Ishikawa (cell line): ENCODE measurements around the gene PDE1C.

Source experiments
- CEBPB ChIP-seq: IDR thresholded peaks from 2 replicates; pipeline ENCODE4 v1.6.1; 2012
- CREB1 ChIP-seq: IDR thresholded peaks from 2 replicates; pipeline ENCODE4 v1.6.1; 2012; ENCODE audit warnings: low read depth
- EGR1 ChIP-seq: IDR thresholded peaks from 2 replicates; pipeline ENCODE4 v1.6.1; 2012
- EP300 ChIP-seq: IDR thresholded peaks from 2 replicates; pipeline ENCODE4 v1.6.1; 2012; ENCODE audit warnings: borderline replicate concordance
- FOXM1 ChIP-seq: IDR thresholded peaks from 2 replicates; pipeline ENCODE4 v1.6.1; 2012; ENCODE audit warnings: low read depth, borderline replicate concordance
- NFIC ChIP-seq: IDR thresholded peaks from 2 replicates; pipeline ENCODE4 v1.6.1; 2012
- RAD21 ChIP-seq: IDR thresholded peaks from 2 replicates; pipeline ENCODE4 v1.6.1; 2012; ENCODE audit warnings: low read depth
- TAF1 ChIP-seq: IDR thresholded peaks from 2 replicates; pipeline ENCODE4 v1.6.1; 2012; ENCODE audit warnings: low read depth, mild to moderate bottlenecking
- TCF12 ChIP-seq: IDR thresholded peaks from 2 replicates; pipeline ENCODE4 v1.6.1; 2012; ENCODE audit warnings: low read depth
- TEAD4 ChIP-seq: IDR thresholded peaks from 2 replicates; pipeline ENCODE4 v1.6.1; 2012
- YY1 ChIP-seq: IDR thresholded peaks from 2 replicates; pipeline ENCODE4 v1.6.1; 2012; ENCODE audit warnings: low read depth
- ZBTB7A ChIP-seq: IDR thresholded peaks from 2 replicates; pipeline ENCODE4 v1.6.1; 2012; ENCODE audit warnings: low read depth
- TF ChIP-seq, protein P1 (sequence below): IDR thresholded peaks from 2 replicates; pipeline ENCODE4 v1.6.1; 2012; ENCODE audit warnings: low read depth, mild to moderate bottlenecking
- TF ChIP-seq, protein P2 (sequence below): IDR thresholded peaks from 2 replicates; pipeline ENCODE4 v1.6.1; 2012
- TF ChIP-seq, protein P3 (sequence below): IDR thresholded peaks from 2 replicates; pipeline ENCODE4 v1.6.1; 2012

The PDE1C gene

DNA sequence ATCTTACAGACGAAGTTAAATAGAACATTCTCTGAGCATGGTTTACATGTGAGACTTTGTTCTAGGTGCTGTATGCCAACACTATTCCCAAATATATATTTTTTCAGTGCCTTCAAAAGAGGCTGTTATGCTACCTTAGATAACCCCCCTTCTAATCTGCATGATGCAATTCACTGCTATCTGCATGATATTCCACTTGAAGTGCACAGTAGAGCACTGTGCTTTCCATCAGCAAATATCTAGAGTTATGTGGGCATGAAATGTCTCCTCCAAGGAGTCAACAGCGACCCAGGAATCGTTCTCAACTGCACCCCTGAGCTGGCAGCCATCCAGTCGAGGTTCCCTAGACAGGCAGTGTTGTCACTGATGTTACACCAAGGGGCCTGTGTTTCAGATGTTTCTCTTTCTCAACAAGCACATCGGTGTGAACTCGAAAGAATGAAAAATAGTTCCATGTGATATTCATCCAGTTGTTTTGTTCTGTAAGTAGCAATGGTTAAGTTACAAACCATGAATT, 88.3 kb downstream of the PDE1C start:
- TF ChIP-seq FOXM1: no peak
- TF ChIP-seq YY1: no peak
- no peak for TF ChIP-seq EGR1
- TF ChIP-seq TCF12: no peak
- TF ChIP-seq, protein P1, sequence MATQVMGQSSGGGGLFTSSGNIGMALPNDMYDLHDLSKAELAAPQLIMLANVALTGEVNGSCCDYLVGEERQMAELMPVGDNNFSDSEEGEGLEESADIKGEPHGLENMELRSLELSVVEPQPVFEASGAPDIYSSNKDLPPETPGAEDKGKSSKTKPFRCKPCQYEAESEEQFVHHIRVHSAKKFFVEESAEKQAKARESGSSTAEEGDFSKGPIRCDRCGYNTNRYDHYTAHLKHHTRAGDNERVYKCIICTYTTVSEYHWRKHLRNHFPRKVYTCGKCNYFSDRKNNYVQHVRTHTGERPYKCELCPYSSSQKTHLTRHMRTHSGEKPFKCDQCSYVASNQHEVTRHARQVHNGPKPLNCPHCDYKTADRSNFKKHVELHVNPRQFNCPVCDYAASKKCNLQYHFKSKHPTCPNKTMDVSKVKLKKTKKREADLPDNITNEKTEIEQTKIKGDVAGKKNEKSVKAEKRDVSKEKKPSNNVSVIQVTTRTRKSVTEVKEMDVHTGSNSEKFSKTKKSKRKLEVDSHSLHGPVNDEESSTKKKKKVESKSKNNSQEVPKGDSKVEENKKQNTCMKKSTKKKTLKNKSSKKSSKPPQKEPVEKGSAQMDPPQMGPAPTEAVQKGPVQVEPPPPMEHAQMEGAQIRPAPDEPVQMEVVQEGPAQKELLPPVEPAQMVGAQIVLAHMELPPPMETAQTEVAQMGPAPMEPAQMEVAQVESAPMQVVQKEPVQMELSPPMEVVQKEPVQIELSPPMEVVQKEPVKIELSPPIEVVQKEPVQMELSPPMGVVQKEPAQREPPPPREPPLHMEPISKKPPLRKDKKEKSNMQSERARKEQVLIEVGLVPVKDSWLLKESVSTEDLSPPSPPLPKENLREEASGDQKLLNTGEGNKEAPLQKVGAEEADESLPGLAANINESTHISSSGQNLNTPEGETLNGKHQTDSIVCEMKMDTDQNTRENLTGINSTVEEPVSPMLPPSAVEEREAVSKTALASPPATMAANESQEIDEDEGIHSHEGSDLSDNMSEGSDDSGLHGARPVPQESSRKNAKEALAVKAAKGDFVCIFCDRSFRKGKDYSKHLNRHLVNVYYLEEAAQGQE: no peak
- no peak for TF ChIP-seq TEAD4
- no peak for TF ChIP-seq ZBTB7A
- no peak for TF ChIP-seq TAF1
- no peak for TF ChIP-seq CREB1
- no peak for TF ChIP-seq RAD21
- TF ChIP-seq CEBPB: no peak
- TF ChIP-seq, protein P2, sequence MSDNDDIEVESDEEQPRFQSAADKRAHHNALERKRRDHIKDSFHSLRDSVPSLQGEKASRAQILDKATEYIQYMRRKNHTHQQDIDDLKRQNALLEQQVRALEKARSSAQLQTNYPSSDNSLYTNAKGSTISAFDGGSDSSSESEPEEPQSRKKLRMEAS: no peak
- no peak for TF ChIP-seq NFIC
- TF ChIP-seq, protein P3, sequence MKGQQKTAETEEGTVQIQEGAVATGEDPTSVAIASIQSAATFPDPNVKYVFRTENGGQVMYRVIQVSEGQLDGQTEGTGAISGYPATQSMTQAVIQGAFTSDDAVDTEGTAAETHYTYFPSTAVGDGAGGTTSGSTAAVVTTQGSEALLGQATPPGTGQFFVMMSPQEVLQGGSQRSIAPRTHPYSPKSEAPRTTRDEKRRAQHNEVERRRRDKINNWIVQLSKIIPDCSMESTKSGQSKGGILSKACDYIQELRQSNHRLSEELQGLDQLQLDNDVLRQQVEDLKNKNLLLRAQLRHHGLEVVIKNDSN: no peak
- no peak for TF ChIP-seq EP300

DNA sequence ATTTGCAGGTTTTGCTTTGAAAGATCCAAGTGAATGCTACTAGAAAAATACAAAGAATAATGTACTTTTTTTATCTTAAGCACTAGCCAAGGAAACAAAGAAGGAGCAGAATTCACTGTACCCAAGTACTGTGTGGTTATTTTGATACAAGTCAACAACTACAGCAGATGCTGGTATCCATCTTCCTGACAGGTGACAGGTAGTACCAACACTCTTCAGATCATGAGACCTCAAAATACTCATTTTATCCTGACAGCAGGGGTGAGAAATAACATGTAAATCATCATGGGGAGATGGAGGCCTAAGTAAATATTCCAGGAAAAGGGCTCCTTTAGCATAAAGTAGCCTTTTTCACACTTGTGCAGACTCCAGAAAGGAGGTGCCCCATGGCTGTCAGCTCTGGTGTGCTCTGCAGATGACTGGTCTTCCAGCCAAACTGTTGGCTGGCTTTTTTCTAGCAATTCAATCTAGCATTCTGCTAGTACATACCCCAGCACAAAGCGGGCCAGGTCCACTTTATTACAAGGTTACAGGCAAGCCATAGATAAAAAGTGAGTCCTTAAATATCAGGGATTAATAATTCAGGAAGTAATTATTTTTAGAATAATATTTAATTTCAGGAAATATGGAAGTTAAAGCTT, 90.4 kb downstream of the PDE1C start:
- no peak for TF ChIP-seq CEBPB
- TF ChIP-seq YY1: no peak
- TF ChIP-seq TAF1: no peak
- TF ChIP-seq FOXM1: no peak
- TF ChIP-seq EGR1: no peak
- TF ChIP-seq, protein P1: no peak
- no peak for TF ChIP-seq TEAD4
- TF ChIP-seq EP300: no peak

DNA sequence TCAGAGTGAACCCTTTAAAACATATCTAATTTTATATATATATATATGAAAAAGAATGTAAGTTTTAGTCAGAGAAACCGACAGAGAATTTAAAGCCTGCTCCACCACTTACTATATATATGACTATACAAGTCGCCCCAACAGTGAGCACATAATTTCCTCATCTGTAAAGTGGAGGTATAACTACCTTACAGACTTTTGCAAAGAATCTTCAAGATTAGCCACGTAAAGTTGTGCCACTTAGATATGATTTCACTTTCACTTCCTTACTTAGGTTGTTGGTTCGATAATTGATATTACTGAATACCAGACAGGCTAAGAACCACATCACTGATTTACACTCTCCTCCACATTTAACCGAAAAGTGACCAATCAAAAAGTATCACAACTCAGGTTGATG, 94.7 kb downstream of the PDE1C start:
- TF ChIP-seq TEAD4: no peak
- TF ChIP-seq NFIC: no peak
- TF ChIP-seq RAD21: no peak
- no peak for TF ChIP-seq FOXM1
- TF ChIP-seq, protein P2: no peak
- TF ChIP-seq YY1: no peak
- no peak for TF ChIP-seq CEBPB
- no peak for TF ChIP-seq CREB1

DNA sequence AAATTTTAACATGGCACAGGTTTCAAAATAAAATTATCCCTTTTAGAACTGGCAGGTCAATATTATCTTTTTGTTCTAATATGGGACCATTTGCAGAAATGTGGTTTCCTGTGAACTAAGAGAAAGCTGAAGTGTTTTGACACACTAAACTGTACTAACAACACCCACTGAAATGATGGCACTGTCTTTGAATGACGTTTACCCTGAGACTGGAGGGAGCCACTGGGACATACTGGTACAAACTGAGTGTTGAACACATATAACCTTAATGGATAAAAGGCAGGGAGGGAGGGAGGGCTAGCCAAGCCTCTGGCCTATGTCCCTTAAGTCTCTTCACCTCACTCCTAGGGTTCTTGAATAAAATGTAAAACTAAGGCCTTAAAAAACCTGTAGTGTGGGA, 95.9 kb downstream of the PDE1C start:
- TF ChIP-seq TAF1 (no peak), EP300 (no peak), FOXM1 (no peak), EGR1 (no peak), TCF12 (no peak), CREB1 (no peak)
- TF ChIP-seq, protein P1: no peak

DNA sequence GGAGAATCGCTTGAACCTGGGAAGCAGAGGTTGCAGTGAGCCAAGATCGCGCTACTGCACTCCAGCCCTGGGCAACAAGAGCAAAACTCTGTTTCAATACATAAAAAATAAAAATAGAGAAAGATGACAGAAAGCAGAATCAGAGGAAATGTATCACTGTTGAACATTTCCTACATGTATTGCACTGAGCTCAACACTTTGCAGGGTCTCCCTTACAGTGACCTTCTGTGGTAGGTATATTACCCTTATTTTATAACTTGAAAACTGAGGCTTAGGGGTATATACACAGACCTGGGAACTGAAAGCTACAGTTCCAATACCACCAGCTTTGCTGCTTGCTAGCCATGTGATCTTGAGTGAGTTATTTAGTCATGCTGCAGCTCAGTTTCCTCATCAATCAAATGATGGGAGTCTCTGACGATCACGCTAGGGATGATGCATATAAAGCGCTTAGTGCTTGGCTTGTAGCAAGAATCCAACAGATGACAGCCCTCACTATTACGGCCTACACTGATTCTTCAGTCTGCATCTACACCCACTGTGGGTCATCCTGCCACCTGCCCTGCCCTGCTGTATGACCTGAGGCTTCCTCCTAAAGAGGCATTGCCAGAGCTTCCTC, 99.0 kb downstream of the PDE1C start:
- TF ChIP-seq EGR1 (no peak), TAF1 (no peak), CREB1 (no peak), ZBTB7A (no peak), FOXM1 (no peak), CEBPB (no peak), RAD21 (no peak), NFIC (no peak), TEAD4 (no peak), TCF12 (no peak), YY1 (no peak), EP300 (no peak)
- TF ChIP-seq, protein P3: no peak
- TF ChIP-seq, protein P1: no peak
